K562 (cell line): Measurements from ENCODE around the gene RNF166. TPM values are rescaled to one million over a fixed set of nuclear protein-coding genes. Genes with fewer than 3 reads are reported as not detected.
A peak's percentile ranks its signal among the peaks of the same experiment; 100 is the strongest.

ENCODE experiments used
- ATAC-seq: fragments of 200-7000 bp; cut with Tn5 transposase; 3 replicates; pipeline ENCODE4 v1.9.1; 2020; ENCODE audit warnings: moderate library complexity
- BruUV-seq: library from RNA; stranded (reverse); fragments of 400-500 nt; replicated peaks from 2 replicates; lab custom pipeline; 2021; lab: Mats Ljungman, UMichigan
- CTCF ChIA-PET: fragments of 300-600 bp; formaldehyde crosslinking; extraction: SDS; loops from one replicate; lab custom pipeline; 2021; ENCODE audit warnings: low intra/inter-chr PET ratio; lab: Yijun Ruan, JAX
- POLR2A ChIA-PET: fragments of 300-600, 350-650 bp; sonication (Branson Sonifier 250); formaldehyde crosslinking; extraction: SDS; loops from one replicate; lab custom pipeline; 2021; ENCODE audit warnings: antibody characterized with exemption, inconsistent platforms; lab: Yijun Ruan, JAX
- DNase-seq, 4 experiments: peaks; one replicate each; pipeline versions ENCODE4 v3.0.0 to v3.0.0-alpha.2; 2011 to 2018; ENCODE audit warnings: low spot score in 3 of 4, mixed read lengths in 3 of 4; ENCODE audit errors: extremely low read depth in 1 of 4
- FAIRE-seq: peaks from 2 replicates; lab custom pipeline; 2011; peaks lifted over from hg19 to GRCh38; lab: Jason Lieb, UNC
- H2AFZ ChIP-seq: 2 replicates; pipeline ENCODE4 v1.6.0; 2011; ENCODE audit warnings: low read depth, low read length, control low read depth, inconsistent platforms
- H3K27ac ChIP-seq: fragments of 200-600 bp; 3 replicates; pipeline ENCODE4 v1.8.0; 2011; ENCODE audit warnings: low read depth, mild to moderate bottlenecking, control low read depth, inconsistent platforms, low read length, moderate library complexity, mixed read lengths; ENCODE audit errors: extremely low read depth
- H3K27me3 ChIP-seq, 2 experiments: fragments of 300-600 bp in 1 of 2; 2 replicates in 1 of 2; 3 replicates in 1 of 2; pipeline versions ENCODE4 v1.6.0 to v1.8.0; 2011; ENCODE audit warnings: inconsistent platforms in 2 of 2, low read length in 2 of 2, mild to moderate bottlenecking in 1 of 2, mixed read lengths in 1 of 2, moderate library complexity in 1 of 2; ENCODE audit not compliant: control insufficient read depth in 2 of 2, insufficient read depth in 2 of 2
- H3K36me3 ChIP-seq: fragments of 300-600 bp; 3 replicates; pipeline ENCODE4 v1.8.0; 2011; ENCODE audit warnings: mild to moderate bottlenecking, low read length, inconsistent platforms; ENCODE audit not compliant: control insufficient read depth, insufficient read depth
- H3K4me1 ChIP-seq, 2 experiments: fragments of 200-600 bp in 1 of 2; replicated peaks in 1 of 2; 2 replicates in 1 of 2; 3 replicates in 1 of 2; pipeline versions ENCODE4 v1.5.1 to v1.8.0; 2011; ENCODE audit warnings: inconsistent platforms in 2 of 2, low read length in 2 of 2, mild to moderate bottlenecking in 1 of 2, mixed read lengths in 1 of 2, moderate library complexity in 1 of 2; ENCODE audit not compliant: control insufficient read depth in 2 of 2, insufficient read depth in 2 of 2
- H3K4me2 ChIP-seq: 2 replicates; pipeline ENCODE4 v1.6.1; 2011; ENCODE audit warnings: low read length, control low read depth, inconsistent platforms, mixed read lengths; ENCODE audit not compliant: insufficient read depth
- H3K4me3 ChIP-seq: fragments of 200-600 bp; sonication (generic), shearing (Covaris generic); 2 replicates; pipeline ENCODE4 v1.5.1; 2016; ENCODE audit warnings: control low read depth, inconsistent platforms
- H3K79me2 ChIP-seq: fragments of 200-600 bp; 3 replicates; pipeline ENCODE4 v1.8.0; 2011; ENCODE audit warnings: low read length, inconsistent platforms; ENCODE audit not compliant: control insufficient read depth, insufficient read depth
- H3K9ac ChIP-seq, 2 experiments: 2 replicates each; pipeline versions ENCODE4 v1.6.0 to v1.6.1; 2011; ENCODE audit warnings: low read depth in 2 of 2, low read length in 2 of 2, control low read depth in 1 of 2, inconsistent platforms in 1 of 2, mild to moderate bottlenecking in 1 of 2, mixed read lengths in 1 of 2; ENCODE audit not compliant: insufficient read depth in 1 of 2
- H3K9me1 ChIP-seq: one replicate; pipeline ENCODE4 v1.6.0; 2011; ENCODE audit warnings: inconsistent platforms, mild to moderate bottlenecking, low read length, moderate library complexity; ENCODE audit not compliant: control insufficient read depth, insufficient read depth
- H3K9me3 ChIP-seq: replicated peaks from 2 replicates; pipeline ENCODE4 v1.5.1; 2011; ENCODE audit warnings: low read depth, low read length, inconsistent platforms; ENCODE audit not compliant: control insufficient read depth, insufficient read depth
- H4K20me1 ChIP-seq: replicated peaks from 2 replicates; pipeline ENCODE4 v1.6.1; 2011; ENCODE audit warnings: low read length, inconsistent platforms, mixed read lengths; ENCODE audit not compliant: control insufficient read depth, insufficient read depth
- ETV6 ChIP-seq, 3 experiments: fragments of 150-350 bp in 1 of 3; sonication (generic) in 1 of 3; formaldehyde crosslinking in 1 of 3; IDR thresholded peaks; 2 replicates each; pipeline versions ENCODE4 v1.6.1 to v1.8.0; 2014 to 2022; ENCODE audit warnings: borderline replicate concordance in 2 of 3, low read depth in 2 of 3, antibody characterized with exemption in 1 of 3, low read length in 1 of 3, mild to moderate bottlenecking in 1 of 3, missing genetic modification reagents in 1 of 3
- HNRNPL ChIP-seq: fragments of 200-400 bp; formaldehyde crosslinking; IDR thresholded peaks from 2 replicates; pipeline ENCODE4 v1.6.1; 2017; ENCODE audit warnings: low read depth, mild to moderate bottlenecking, low read length
- POLR2G ChIP-seq: fragments of 200-400 bp; formaldehyde crosslinking; IDR thresholded peaks from 2 replicates; pipeline ENCODE4 v1.6.1; 2017; ENCODE audit warnings: low read depth, mild to moderate bottlenecking, antibody characterized with exemption, low read length, moderate library complexity
- PURB ChIP-seq: sonication (generic); formaldehyde crosslinking; IDR thresholded peaks from 2 replicates; pipeline ENCODE4 v1.9.0; 2021; ENCODE audit warnings: low read depth, mild to moderate bottlenecking, missing genetic modification reagents
- WGBS: fragments of 100-300 bp; shearing (Covaris generic); methylation state at CpG from one replicate; pipeline ENCODE4 v1.1.6; 2016; ENCODE audit warnings: low coverage, mixed read lengths; ENCODE audit not compliant: insufficient coverage; ENCODE audit errors: missing lambda C conversion rate; 5-methylcytosine and 5-hydroxymethylcytosine counted together
- in situ Hi-C: fragments of 300-500 bp; cut with MboI; formaldehyde crosslinking; loops from 4 replicates; pipeline ENCODE4 v1.15.0; 2018; ENCODE audit warnings: inconsistent platforms, mixed read lengths
- intact Hi-C: fragments of 100-400 bp; cut with micrococcal nuclease; formaldehyde crosslinking; loops from 2 replicates; pipeline ENCODE4 v1.14.2; 2022
- polyA plus RNA-seq, 8 experiments: library from polyadenylated mRNA; depleted of rRNA in 4 of 8; stranded (reverse) in 5 of 8; unstranded in 3 of 8; fragments of >200 nt; fragmentation: Nextera tagmentation in 2 of 8; fragmentation: Illumina TruSeq in 1 of 8; extraction: Ambion mirVana in 2 of 8; extraction: Trizol in 1 of 8; gene quantifications; 2 replicates each; pipeline versions ENCODE4 v1.2.1 to v1.2.3, GENCODE V29; 2011 to 2014; ENCODE audit warnings: inconsistent platforms in 1 of 8, missing spikeins in 1 of 8
- total RNA-seq, 7 experiments: library from RNA; depleted of rRNA in 6 of 7; stranded (reverse); fragments of >200 nt in 6 of 7; fragmentation: Illumina TruSeq in 2 of 7; extraction: Trizol in 2 of 7; gene quantifications; 2 replicates each; pipeline versions ENCODE4 v1.2.1 to v1.2.3, GENCODE V29; 2011 to 2021; ENCODE audit warnings: low replicate concordance in 1 of 7

Gene RNF166
- total and polyA plus RNA-seq, 9 of the 15 experiments (the other 6 are each of a cell fraction or from before 2014, with no cell fraction given): 0.56 to 60.3 (median 19.5) TPM

- in situ Hi-C loops: no loop called here
- WGBS: 91% methylated on average over 32 of the region's 33 CpGs
- Histone ChIP-seq H3K27me3 (no peaks in the 10 kb centered on the region), H3K9me3 (no peaks in the 10 kb centered on the region), H3K4me1 (peaks cover 0 to 95% of the 10 kb centered on the region in 2 experiments; a peak in 3 of 5 replicates), H3K4me3 (no peak overlapping the region), H3K9ac (no peak overlapping the region), H3K79me2 (peaks cover 24% of the 10 kb centered on the region), H3K36me3 (peaks cover 97% of the 10 kb centered on the region), H3K4me2 (no peak overlapping the region), H4K20me1 (peaks cover 30% of the 10 kb centered on the region), H3K9me1 (peaks cover 5% of the 10 kb centered on the region), H3K27ac (no peak overlapping the region), H2AFZ (no peak overlapping the region)
- ChIA-PET CTCF (interaction anchor here (1.6 kb wide), 1 partner anchor 45 kb away, joined by 5 read pairs; the partner anchor contains the start of gene PIEZO1), POLR2A (no interaction called here)
- intact Hi-C loops: no loop called here
- DNase-seq: no peak
- FAIRE-seq: no peak
- no peak for ATAC-seq
- TF ChIP-seq ETV6 (IDR thresholded peaks at IDR 0.05; ENCODE audit: borderline replicate concordance in 1 of 2, low read depth in 2 of 2, low read length in 1 of 2) (no peak), ETV6 (CRISPR knock-in tag; IDR thresholded peaks at IDR 0.05; ENCODE audit: borderline replicate concordance) (no peak), PURB (CRISPR knock-in tag) (no peak), POLR2G (peak; percentile 61), HNRNPL (peak; percentile 58; the same call in 1 of the 2 replicates)
- no TSS peak for BruUV-seq
These were observed 33.9 kb upstream of the RNF166 start for GRCh38 chr16:88739977-88740726.
